IMR-90 (cell line): ENCODE measurements around the gene TRAFD1. TPM values are rescaled to one million over a fixed set of nuclear protein-coding genes. Genes with fewer than 3 reads are reported as not detected.

Experiments
- ATAC-seq: fragments of 200-7000 bp; cut with Tn5 transposase; 2 replicates; pipeline ENCODE4 v1.9.1; 2020; ENCODE audit warnings: low read depth, mild to moderate bottlenecking, moderate library complexity
- BruUV-seq: library from RNA; stranded (reverse); fragments of 400-500 nt; replicated peaks from 2 replicates; lab custom pipeline; 2021; lab: Mats Ljungman, UMichigan
- CTCF ChIA-PET: fragments of 300-600 bp; formaldehyde crosslinking; extraction: SDS; loops from one replicate; lab custom pipeline; 2021; ENCODE audit warnings: antibody characterized with exemption; lab: Yijun Ruan, JAX
- POLR2A ChIA-PET: fragments of 300-600 bp; sonication (Branson Sonifier 250); formaldehyde crosslinking; loops from one replicate; lab custom pipeline; 2022; ENCODE audit warnings: antibody characterized with exemption; ENCODE audit not compliant: unreplicated experiment; lab: Charles Lee
- DNase-seq: peaks from one replicate; pipeline ENCODE4 v3.0.0; 2013
- H2AFZ ChIP-seq: replicated peaks from 2 replicates; pipeline ENCODE3; 2013; ENCODE audit warnings: low read length, mild to moderate bottlenecking; ENCODE audit not compliant: poor library complexity
- H2AK5ac ChIP-seq: 2 replicates; pipeline ENCODE4 v1.6.1; 2013; ENCODE audit warnings: low read depth, low read length, inconsistent platforms
- H2AK9ac ChIP-seq: replicated peaks from 2 replicates; pipeline ENCODE3; 2013; ENCODE audit warnings: mild to moderate bottlenecking, low read depth, low read length, moderate library complexity; ENCODE audit not compliant: poor library complexity
- H2BK120ac ChIP-seq: 2 replicates; pipeline ENCODE4 v1.6.1; 2013; ENCODE audit warnings: low read depth, low read length, inconsistent platforms
- H2BK15ac ChIP-seq: 3 replicates; pipeline ENCODE4 v1.6.1; 2013; ENCODE audit warnings: low read depth, low read length, inconsistent platforms
- H2BK20ac ChIP-seq: 2 replicates; pipeline ENCODE4 v1.6.1; 2013; ENCODE audit warnings: low read depth, mild to moderate bottlenecking, inconsistent platforms, low read length, moderate library complexity
- H2BK5ac ChIP-seq: 2 replicates; pipeline ENCODE4 v1.6.1; 2013; ENCODE audit warnings: mild to moderate bottlenecking, low read depth, low read length, inconsistent platforms; ENCODE audit not compliant: poor library complexity, severe bottlenecking
- H3K14ac ChIP-seq: replicated peaks from 2 replicates; pipeline ENCODE4 v1.6.1; 2013; ENCODE audit warnings: low read depth, low read length, inconsistent platforms
- H3K18ac ChIP-seq: 2 replicates; pipeline ENCODE4 v1.6.1; 2013; ENCODE audit warnings: low read depth, low read length, control low read depth
- H3K23ac ChIP-seq: 2 replicates; pipeline ENCODE4 v1.6.1; 2013; ENCODE audit warnings: low read depth, low read length, inconsistent platforms
- H3K27ac ChIP-seq: 2 replicates; pipeline ENCODE4 v1.5.1; 2013; ENCODE audit warnings: mild to moderate bottlenecking, control low read depth, low read length; ENCODE audit not compliant: insufficient read depth
- H3K27me3 ChIP-seq: 2 replicates; pipeline ENCODE4 v1.6.1; 2013; ENCODE audit warnings: low read length; ENCODE audit not compliant: control insufficient read depth, insufficient read depth
- H3K36me3 ChIP-seq: 2 replicates; pipeline ENCODE4 v1.6.1; 2013; ENCODE audit warnings: low read length, mixed read lengths; ENCODE audit not compliant: control insufficient read depth, insufficient read depth
- H3K4ac ChIP-seq: 2 replicates; pipeline ENCODE4 v1.6.1; 2013; ENCODE audit warnings: low read depth, low read length, inconsistent platforms
- H3K4me1 ChIP-seq: 2 replicates; pipeline ENCODE4 v1.6.1; 2013; ENCODE audit warnings: low read length, mixed read lengths; ENCODE audit not compliant: control insufficient read depth, insufficient read depth
- H3K4me2 ChIP-seq: 2 replicates; pipeline ENCODE4 v1.6.1; 2013; ENCODE audit warnings: low read depth, mild to moderate bottlenecking, control low read depth, low read length, moderate library complexity
- H3K4me3 ChIP-seq: 2 replicates; pipeline ENCODE4 v1.5.1; 2013; ENCODE audit warnings: low read depth, mild to moderate bottlenecking, control low read depth, low read length, moderate library complexity; ENCODE audit not compliant: insufficient read depth
- H3K56ac ChIP-seq: 2 replicates; pipeline ENCODE4 v1.6.1; 2013; ENCODE audit warnings: low read length, inconsistent platforms; ENCODE audit not compliant: insufficient read depth; ENCODE audit errors: extremely low read depth
- H3K79me1 ChIP-seq, 2 experiments: 2 replicates each; pipeline ENCODE4 v1.6.1; 2013; ENCODE audit warnings: low read length in 2 of 2, inconsistent platforms in 1 of 2, low read depth in 1 of 2
- H3K9ac ChIP-seq: 2 replicates; pipeline ENCODE4 v1.6.1; 2013; ENCODE audit warnings: low read depth, low read length, control low read depth
- H3K9me1 ChIP-seq: 2 replicates; pipeline ENCODE4 v1.6.1; 2013; ENCODE audit warnings: low read length, inconsistent platforms; ENCODE audit not compliant: insufficient read depth
- H3K9me3 ChIP-seq: 2 replicates; pipeline ENCODE4 v1.6.1; 2013; ENCODE audit warnings: low read length; ENCODE audit not compliant: control insufficient read depth, insufficient read depth
- H4K20me1 ChIP-seq: 2 replicates; pipeline ENCODE4 v1.6.1; 2013; ENCODE audit warnings: low read length, inconsistent platforms; ENCODE audit not compliant: insufficient read depth
- H4K5ac ChIP-seq: 2 replicates; pipeline ENCODE4 v1.6.1; 2013; ENCODE audit warnings: mild to moderate bottlenecking, low read depth, low read length, control low read depth
- H4K8ac ChIP-seq, 2 experiments: 2 replicates each; pipeline ENCODE4 v1.6.1; 2013; ENCODE audit warnings: low read depth in 2 of 2, low read length in 2 of 2, control low read depth in 1 of 2, inconsistent platforms in 1 of 2
- H4K91ac ChIP-seq: 2 replicates; pipeline ENCODE4 v1.6.1; 2013; ENCODE audit warnings: low read depth, low read length, inconsistent platforms; ENCODE audit not compliant: insufficient read depth
- BHLHE40 ChIP-seq: fragments of 150-350 bp; IDR thresholded peaks from 2 replicates; pipeline ENCODE4 v1.6.1; 2016; ENCODE audit warnings: mild to moderate bottlenecking, low read depth, low read length
- CEBPB ChIP-seq: IDR thresholded peaks from 2 replicates; pipeline ENCODE4 v1.6.1; 2012; ENCODE audit warnings: low read depth, low read length, improper control_type of control experiment
- CHD1 ChIP-seq: IDR thresholded peaks from 2 replicates; pipeline ENCODE4 v1.6.1; 2012; ENCODE audit warnings: low read depth, low read length, improper control_type of control experiment
- FOS ChIP-seq: fragments of 150-350 bp; IDR thresholded peaks from 2 replicates; pipeline ENCODE4 v1.6.1; 2016; ENCODE audit warnings: low read depth, low read length
- MAFK ChIP-seq: IDR thresholded peaks from 2 replicates; pipeline ENCODE4 v1.6.1; 2012; ENCODE audit warnings: low read depth, low read length, improper control_type of control experiment
- MAZ ChIP-seq: IDR thresholded peaks from 2 replicates; pipeline ENCODE4 v1.6.1; 2012; ENCODE audit warnings: low read depth, mild to moderate bottlenecking, low read length, improper control_type of control experiment, moderate library complexity, borderline replicate concordance
- MXI1 ChIP-seq: IDR thresholded peaks from 2 replicates; pipeline ENCODE4 v1.6.1; 2012; ENCODE audit warnings: low read depth, mild to moderate bottlenecking, low read length, moderate library complexity, borderline replicate concordance
- NFE2L2 ChIP-seq: fragments of 150-350 bp; IDR thresholded peaks from 2 replicates; pipeline ENCODE4 v1.6.1; 2016; ENCODE audit warnings: low read depth, mild to moderate bottlenecking, low read length
- POLR2A ChIP-seq: IDR thresholded peaks from 2 replicates; pipeline ENCODE4 v1.6.1; 2012; ENCODE audit warnings: mild to moderate bottlenecking, low read depth, low read length
- RAD21 ChIP-seq: IDR thresholded peaks from 2 replicates; pipeline ENCODE4 v1.6.1; 2012; ENCODE audit warnings: low read length, improper control_type of control experiment
- RCOR1 ChIP-seq: IDR thresholded peaks from 2 replicates; pipeline ENCODE4 v1.6.1; 2012; ENCODE audit warnings: mild to moderate bottlenecking, low read length, improper control_type of control experiment; ENCODE audit not compliant: insufficient replicate concordance
- RFX5 ChIP-seq: IDR thresholded peaks from 2 replicates; pipeline ENCODE4 v1.8.0; 2012; ENCODE audit warnings: low read depth, mild to moderate bottlenecking, low read length, moderate library complexity
- SMC3 ChIP-seq: fragments of 150-350 bp; IDR thresholded peaks from 2 replicates; pipeline ENCODE4 v1.6.1; 2016; ENCODE audit warnings: low read depth, mild to moderate bottlenecking, antibody characterized with exemption, low read length, moderate library complexity
- WGBS, 2 experiments: methylation state at CpG; one replicate each; pipeline versions ENCODE4 v1.1.5 to v1.1.7; 2013; ENCODE audit warnings: missing lambda C conversion rate in 2 of 2; ENCODE audit not compliant: insufficient read length in 1 of 2; ENCODE audit errors: extremely low coverage in 2 of 2; 5-methylcytosine and 5-hydroxymethylcytosine counted together
- dilution Hi-C: fragments of 300-500 bp; cut with HindIII; formaldehyde crosslinking; loops from one replicate; pipeline ENCODE4 v1.14.3; 2018; ENCODE audit warnings: low sequenced_read_pairs; ENCODE audit not compliant: unreplicated experiment
- in situ Hi-C: fragments of 300-500 bp; cut with MboI; formaldehyde crosslinking; loops from 3 replicates; pipeline ENCODE4 v1.14.3; 2019; ENCODE audit warnings: low sequenced_read_pairs, inconsistent platforms, mixed read lengths
- intact Hi-C: fragments of 100-400 bp; cut with micrococcal nuclease; formaldehyde crosslinking; loops from 2 replicates; pipeline ENCODE4 v1.10.0; 2022
- polyA plus RNA-seq, 3 experiments: library from polyadenylated mRNA; depleted of rRNA; stranded (reverse); fragments of >200 nt; gene quantifications; 2 replicates each; pipeline ENCODE4 v1.2.3, GENCODE V29; 2012; ENCODE audit warnings: low replicate concordance in 1 of 3
- total RNA-seq: library from RNA; depleted of rRNA; stranded (reverse); fragments of >200 nt; gene quantifications from 2 replicates; pipeline ENCODE4 v1.2.3, GENCODE V29; 2012
- TF ChIP-seq, protein P1 (sequence below): fragments of 150-350 bp; IDR thresholded peaks from 2 replicates; pipeline ENCODE4 v1.6.1; 2017; ENCODE audit warnings: mild to moderate bottlenecking, antibody characterized with exemption, low read length, low read depth
- TF ChIP-seq, protein P2 (sequence below): fragments of 150-350 bp; IDR thresholded peaks from 2 replicates; pipeline ENCODE4 v1.6.1; 2016; ENCODE audit warnings: low read depth, mild to moderate bottlenecking, low read length, moderate library complexity, borderline replicate concordance
- TF ChIP-seq, protein P3 (sequence below): conservative IDR thresholded peaks from 2 replicates; pipeline ENCODE4 v1.5.1; 2012; ENCODE audit warnings: mild to moderate bottlenecking, low read depth, low read length, improper control_type of control experiment

Gene TRAFD1
- total and polyA plus RNA-seq, 2 of the 4 experiments (the other 2 are of a cell fraction): 41.3 to 70.4 TPM

DNA sequence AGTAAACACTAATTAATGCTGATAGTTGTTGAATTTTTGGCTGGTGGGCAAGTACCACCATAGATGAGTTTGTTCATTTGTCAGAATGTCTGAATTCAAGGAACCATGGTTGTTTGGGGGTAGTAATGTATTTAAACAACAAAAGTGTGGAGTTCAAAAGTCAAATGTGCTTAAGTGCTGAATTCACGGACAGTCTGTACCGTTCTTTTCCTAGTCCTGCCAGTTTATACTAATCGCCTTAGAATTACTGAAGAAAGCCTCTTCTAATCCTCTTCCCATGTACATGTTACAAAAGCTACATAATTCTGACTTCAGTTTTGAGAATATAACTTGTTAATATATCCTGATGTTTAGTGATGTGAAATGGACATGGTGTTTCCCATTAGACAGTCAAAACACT lies 19.5 kb upstream of the TRAFD1 start:
- no peaks in the 10 kb centered on the region for H3K9me3 ChIP-seq
- H4K20me1 ChIP-seq: peaks cover 32% of the 10 kb centered on the region
- H3K23ac ChIP-seq: peak overlapping the region; percentile 35; the same call in 1 of the 2 replicates
- no peak overlapping the region for H3K56ac ChIP-seq
- H2AFZ ChIP-seq: no peak overlapping the region
- no peak overlapping the region for H2AK9ac ChIP-seq
- H2BK15ac ChIP-seq: 0 out of 3 replicates have a peak overlapping the region, but pooled peaks have one; percentile 2
- TF ChIP-seq BHLHE40: no peak
- TF ChIP-seq, protein P1, sequence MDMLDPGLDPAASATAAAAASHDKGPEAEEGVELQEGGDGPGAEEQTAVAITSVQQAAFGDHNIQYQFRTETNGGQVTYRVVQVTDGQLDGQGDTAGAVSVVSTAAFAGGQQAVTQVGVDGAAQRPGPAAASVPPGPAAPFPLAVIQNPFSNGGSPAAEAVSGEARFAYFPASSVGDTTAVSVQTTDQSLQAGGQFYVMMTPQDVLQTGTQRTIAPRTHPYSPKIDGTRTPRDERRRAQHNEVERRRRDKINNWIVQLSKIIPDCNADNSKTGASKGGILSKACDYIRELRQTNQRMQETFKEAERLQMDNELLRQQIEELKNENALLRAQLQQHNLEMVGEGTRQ: no peak
- no peak for TF ChIP-seq MAZ
- TF ChIP-seq MXI1: no peak
- TF ChIP-seq, protein P2, sequence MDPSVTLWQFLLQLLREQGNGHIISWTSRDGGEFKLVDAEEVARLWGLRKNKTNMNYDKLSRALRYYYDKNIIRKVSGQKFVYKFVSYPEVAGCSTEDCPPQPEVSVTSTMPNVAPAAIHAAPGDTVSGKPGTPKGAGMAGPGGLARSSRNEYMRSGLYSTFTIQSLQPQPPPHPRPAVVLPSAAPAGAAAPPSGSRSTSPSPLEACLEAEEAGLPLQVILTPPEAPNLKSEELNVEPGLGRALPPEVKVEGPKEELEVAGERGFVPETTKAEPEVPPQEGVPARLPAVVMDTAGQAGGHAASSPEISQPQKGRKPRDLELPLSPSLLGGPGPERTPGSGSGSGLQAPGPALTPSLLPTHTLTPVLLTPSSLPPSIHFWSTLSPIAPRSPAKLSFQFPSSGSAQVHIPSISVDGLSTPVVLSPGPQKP: no peak
- TF ChIP-seq RCOR1: no peak
- no peak for TF ChIP-seq RAD21
- no peak for TF ChIP-seq SMC3
- TF ChIP-seq, protein P3, sequence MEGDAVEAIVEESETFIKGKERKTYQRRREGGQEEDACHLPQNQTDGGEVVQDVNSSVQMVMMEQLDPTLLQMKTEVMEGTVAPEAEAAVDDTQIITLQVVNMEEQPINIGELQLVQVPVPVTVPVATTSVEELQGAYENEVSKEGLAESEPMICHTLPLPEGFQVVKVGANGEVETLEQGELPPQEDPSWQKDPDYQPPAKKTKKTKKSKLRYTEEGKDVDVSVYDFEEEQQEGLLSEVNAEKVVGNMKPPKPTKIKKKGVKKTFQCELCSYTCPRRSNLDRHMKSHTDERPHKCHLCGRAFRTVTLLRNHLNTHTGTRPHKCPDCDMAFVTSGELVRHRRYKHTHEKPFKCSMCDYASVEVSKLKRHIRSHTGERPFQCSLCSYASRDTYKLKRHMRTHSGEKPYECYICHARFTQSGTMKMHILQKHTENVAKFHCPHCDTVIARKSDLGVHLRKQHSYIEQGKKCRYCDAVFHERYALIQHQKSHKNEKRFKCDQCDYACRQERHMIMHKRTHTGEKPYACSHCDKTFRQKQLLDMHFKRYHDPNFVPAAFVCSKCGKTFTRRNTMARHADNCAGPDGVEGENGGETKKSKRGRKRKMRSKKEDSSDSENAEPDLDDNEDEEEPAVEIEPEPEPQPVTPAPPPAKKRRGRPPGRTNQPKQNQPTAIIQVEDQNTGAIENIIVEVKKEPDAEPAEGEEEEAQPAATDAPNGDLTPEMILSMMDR: no peak
- TF ChIP-seq CHD1: no peak
- no peak for TF ChIP-seq FOS
- TF ChIP-seq RFX5: no peak
- no peak for TF ChIP-seq POLR2A
- no peak for TF ChIP-seq NFE2L2
- TF ChIP-seq CEBPB: no peak
- TF ChIP-seq MAFK: no peak
- H2BK5ac ChIP-seq: peak overlapping the region; percentile 43
- H2BK20ac ChIP-seq: no peak overlapping the region
- peak overlapping the region; percentile 53; the same call in 1 of the 2 replicates for H2BK120ac ChIP-seq
- peak overlapping the region; percentile 3; the same call in 1 of the 2 replicates for H3K4ac ChIP-seq
- peak overlapping the region; percentile 23; the same call in 1 of the 2 replicates for H3K4me2 ChIP-seq
- dilution Hi-C loops (no loop called here), intact Hi-C loops (loop anchor here (10.0 kb wide), 1 partner anchor 279 kb away; the partner anchor contains the start of gene HECTD4), in situ Hi-C loops (no loop called here)
- no peak overlapping the region for H3K9ac ChIP-seq
- no peak for DNase-seq
- POLR2A ChIA-PET: interaction anchor here (0.8 kb wide), 1 partner anchor 10 kb away, joined by 4 read pairs; no protein-coding TSS in a partner anchor
- peaks cover 3% of the 10 kb centered on the region for H3K36me3 ChIP-seq
- peaks cover 3 to 33% of the 10 kb centered on the region in 2 experiments for H3K79me1 ChIP-seq
- no peak for ATAC-seq
- CTCF ChIA-PET: interaction anchor here (1.2 kb wide), 1 partner anchor 8 kb away, joined by 4 read pairs; no protein-coding TSS in a partner anchor
- H3K18ac ChIP-seq: no peak overlapping the region; the same call in 1 of the 2 replicates
- no peak overlapping the region for H3K27ac ChIP-seq
- H4K8ac ChIP-seq: peak overlapping the region in 1 of 2 experiments; percentile 8; a peak in 2 of 4 replicates
- peak overlapping the region; percentile 17; the same call in 1 of the 2 replicates for H3K14ac ChIP-seq
- H4K5ac ChIP-seq: no peak overlapping the region
- no peak overlapping the region for H3K4me3 ChIP-seq
- H3K9me1 ChIP-seq: peaks cover 16% of the 10 kb centered on the region
- peaks cover 13% of the 10 kb centered on the region for H3K4me1 ChIP-seq
- WGBS, 2 experiments: no CpG with 5 or more reads among the region's 3 CpGs
- H4K91ac ChIP-seq: no peak overlapping the region
- H2AK5ac ChIP-seq: peak overlapping the region; percentile 27
- no peaks in the 10 kb centered on the region for H3K27me3 ChIP-seq
- BruUV-seq: TSS peak; percentile 24
